ENCODE measurements around the gene FCHSD2.

DNA sequence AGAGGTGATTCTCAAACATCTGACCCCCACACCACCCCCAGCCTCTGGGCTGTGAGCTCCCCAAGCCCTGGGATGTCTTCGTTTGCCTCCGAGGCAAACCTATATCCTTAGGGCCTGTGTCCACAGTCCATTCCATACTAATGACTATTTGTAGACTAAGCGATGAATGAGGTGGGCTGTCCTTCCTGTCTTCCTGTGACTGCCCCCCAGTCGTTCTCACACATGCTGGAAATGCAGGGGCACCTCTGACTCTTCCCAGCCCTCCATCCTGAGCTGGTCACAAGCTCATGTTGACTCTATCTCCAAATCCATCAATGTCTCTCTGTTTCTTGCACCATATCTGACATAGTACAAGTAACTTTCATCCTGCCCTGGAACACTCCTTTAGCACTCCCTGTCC, 323.1 kb downstream of the FCHSD2 start:
- TF ChIP-seq, protein P1, sequence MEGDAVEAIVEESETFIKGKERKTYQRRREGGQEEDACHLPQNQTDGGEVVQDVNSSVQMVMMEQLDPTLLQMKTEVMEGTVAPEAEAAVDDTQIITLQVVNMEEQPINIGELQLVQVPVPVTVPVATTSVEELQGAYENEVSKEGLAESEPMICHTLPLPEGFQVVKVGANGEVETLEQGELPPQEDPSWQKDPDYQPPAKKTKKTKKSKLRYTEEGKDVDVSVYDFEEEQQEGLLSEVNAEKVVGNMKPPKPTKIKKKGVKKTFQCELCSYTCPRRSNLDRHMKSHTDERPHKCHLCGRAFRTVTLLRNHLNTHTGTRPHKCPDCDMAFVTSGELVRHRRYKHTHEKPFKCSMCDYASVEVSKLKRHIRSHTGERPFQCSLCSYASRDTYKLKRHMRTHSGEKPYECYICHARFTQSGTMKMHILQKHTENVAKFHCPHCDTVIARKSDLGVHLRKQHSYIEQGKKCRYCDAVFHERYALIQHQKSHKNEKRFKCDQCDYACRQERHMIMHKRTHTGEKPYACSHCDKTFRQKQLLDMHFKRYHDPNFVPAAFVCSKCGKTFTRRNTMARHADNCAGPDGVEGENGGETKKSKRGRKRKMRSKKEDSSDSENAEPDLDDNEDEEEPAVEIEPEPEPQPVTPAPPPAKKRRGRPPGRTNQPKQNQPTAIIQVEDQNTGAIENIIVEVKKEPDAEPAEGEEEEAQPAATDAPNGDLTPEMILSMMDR (conservative IDR thresholded peaks at IDR 0.05 in 1 of 2, IDR thresholded peaks at IDR 0.05 in 1 of 2; ENCODE audit: low read depth in 1 of 2, low read length in 2 of 2) = no peak
- TF ChIP-seq EZH2 (IDR thresholded peaks at IDR 0.05; ENCODE audit: low read length, missing control alignments) = no peak
